Natural killer cell treated with Interleukin-12 subunit alpha and Interleukin-12 subunit beta and Interleukin-15 and Interleukin-18, amount 100 ng/mL, for 72 hours (primary cell): ENCODE results near the gene ZFP36. TPM values are rescaled to one million over a fixed set of nuclear protein-coding genes. Genes with fewer than 3 reads are reported as not detected.

Experiments
- ATAC-seq, 2 donors: fragments of 150-1000 bp; cut with Tn5 transposase in 1 of 2; sonication (Bioruptor Pico), chemical (Tn5 transposase) in 1 of 2; 2 replicates each; pipeline ENCODE4 v1.10.0; 2021
- DNase-seq: peaks from one replicate; pipeline ENCODE4 v3.0.0; 2022; ENCODE audit warnings: low spot score
- H3K27ac Mint-ChIP-seq, 2 donors: 1 replicate in 1 of 2; 2 replicates in 1 of 2; pipeline ENCODE4 v1.8.0; 2022; ENCODE audit warnings: mixed read lengths in 2 of 2, mild to moderate bottlenecking in 1 of 2, moderate library complexity in 1 of 2
- H3K27me3 Mint-ChIP-seq, 2 donors: 1 replicate in 1 of 2; 2 replicates in 1 of 2; pipeline ENCODE4 v1.8.0; 2022; ENCODE audit warnings: mixed read lengths in 2 of 2
- H3K36me3 Mint-ChIP-seq: one replicate; pipeline ENCODE4 v1.8.0; 2022; ENCODE audit warnings: mixed read lengths
- H3K4me1 Mint-ChIP-seq, 2 donors: 1 replicate in 1 of 2; 2 replicates in 1 of 2; pipeline ENCODE4 v1.8.0; 2022; ENCODE audit warnings: low read depth in 2 of 2, mixed read lengths in 2 of 2, mild to moderate bottlenecking in 1 of 2
- H3K4me3 Mint-ChIP-seq: one replicate; pipeline ENCODE4 v1.8.0; 2022; ENCODE audit warnings: mixed read lengths
- H3K9me3 Mint-ChIP-seq: 2 replicates; pipeline ENCODE4 v1.8.0; 2022; ENCODE audit warnings: mixed read lengths
- total RNA-seq, 2 donors: library from RNA; stranded (reverse); gene quantifications; one replicate each; pipeline ENCODE4 v1.2.3, GENCODE V29; 2022

The ZFP36 gene
- total RNA-seq, 2 donors from 2014 or later, result 11.2 to 27.8 TPM

- Mint-ChIP-seq H3K27me3 (no peaks in the 10 kb centered on the region), H3K4me1 (peaks cover 3 to 20% of the 10 kb centered on the region in 2 donors), H3K27ac (no peak overlapping the region), H3K4me3 (no peak overlapping the region), H3K36me3 (no peaks in the 10 kb centered on the region), H3K9me3 (no peaks in the 10 kb centered on the region)
- DNase-seq (no peak), ATAC-seq (no peak)
These were observed 21.1 kb downstream of the ZFP36 start for GRCh38 chr19:39427707-39428106.

GRCh38 chr19:39428283-39429112, 21.9 kb downstream of the ZFP36 start:
- H3K27me3 Mint-ChIP-seq, result no peaks in the 10 kb centered on the region
- peaks cover 8 to 27% of the 10 kb centered on the region in 2 donors for H3K4me1 Mint-ChIP-seq
- ATAC-seq (no peak), DNase-seq (no peak)
- H3K27ac Mint-ChIP-seq, result no peak overlapping the region
- H3K36me3 Mint-ChIP-seq, result peaks cover 6% of the 10 kb centered on the region
- H3K9me3 Mint-ChIP-seq, result no peaks in the 10 kb centered on the region
- H3K4me3 Mint-ChIP-seq, result no peak overlapping the region

GRCh38 chr19:39430675-39431593, 24.3 kb downstream of the ZFP36 start:
- H3K27ac Mint-ChIP-seq, result peak overlapping the region in 1 of 2 donors; percentile 99
- peaks cover 20 to 40% of the 10 kb centered on the region in 2 donors for H3K4me1 Mint-ChIP-seq
- DNase-seq (no peak), ATAC-seq (peak; percentile 64 to 80)
- no peaks in the 10 kb centered on the region for H3K27me3 Mint-ChIP-seq
- no peaks in the 10 kb centered on the region for H3K9me3 Mint-ChIP-seq
- H3K4me3 Mint-ChIP-seq, result peak overlapping the region; percentile 58
- peaks cover 20% of the 10 kb centered on the region for H3K36me3 Mint-ChIP-seq

- H3K36me3 Mint-ChIP-seq, result peaks cover 20% of the 10 kb centered on the region
- H3K4me1 Mint-ChIP-seq, result peaks cover 31 to 49% of the 10 kb centered on the region in 2 donors
- peak overlapping the region; percentile 100 for H3K4me3 Mint-ChIP-seq
- no peaks in the 10 kb centered on the region for H3K9me3 Mint-ChIP-seq
- peak overlapping the region in 1 of 2 donors; percentile 99 for H3K27ac Mint-ChIP-seq
- H3K27me3 Mint-ChIP-seq, result no peaks in the 10 kb centered on the region
- no peak for ATAC-seq
- DNase-seq, result no peak
These were observed 26.0 kb downstream of the ZFP36 start for GRCh38 chr19:39432677-39433025.

GRCh38 chr19:39433480-39434079, 26.9 kb downstream of the ZFP36 start:
- Mint-ChIP-seq H3K36me3 (peaks cover 20% of the 10 kb centered on the region), H3K27ac (peak overlapping the region; percentile 99), H3K9me3 (no peaks in the 10 kb centered on the region), H3K27me3 (no peaks in the 10 kb centered on the region), H3K4me3 (peak overlapping the region; percentile 100), H3K4me1 (peaks cover 31 to 49% of the 10 kb centered on the region in 2 donors)
- ATAC-seq (no peak), DNase-seq (no peak)

- DNase-seq (no peak), ATAC-seq (no peak)
- Mint-ChIP-seq H3K27ac (peak overlapping the region; percentile 99), H3K9me3 (no peaks in the 10 kb centered on the region), H3K4me3 (peak overlapping the region; percentile 100), H3K27me3 (no peaks in the 10 kb centered on the region), H3K4me1 (peaks cover 31 to 49% of the 10 kb centered on the region in 2 donors), H3K36me3 (peaks cover 20% of the 10 kb centered on the region)
These were observed 27.8 kb downstream of the ZFP36 start for GRCh38 chr19:39434123-39435076.

- Mint-ChIP-seq H3K27ac (peak within 1 kb of the TSS; percentile 99), H3K4me1 (peaks cover 37 to 49% of the 10 kb centered on the region in 2 donors), H3K36me3 (peaks cover 20% of the 10 kb centered on the region), H3K4me3 (peak within 1 kb of the TSS; percentile 100), H3K9me3 (no peaks in the 10 kb centered on the region), H3K27me3 (no peaks in the 10 kb centered on the region)
- peak; percentile 100 for DNase-seq
- ATAC-seq, result peak; percentile 97 to 99
These were observed 29.1 kb downstream of the ZFP36 start, which contains the start of gene RPS16 for GRCh38 chr19:39435499-39436349. Gene RPS16, minus strand, starts transcription at chr19:39435949. Its CDS starts 54 bp downstream, at chr19:39435895.

GRCh38 chr19:39436350-39436716, 29.7 kb downstream of the ZFP36 start:
- peak overlapping the region; percentile 99 for H3K27ac Mint-ChIP-seq

GRCh38 chr19:39438270-39438934, 31.8 kb downstream of the ZFP36 start:
- peaks cover 15% of the 10 kb centered on the region for H3K36me3 Mint-ChIP-seq
- H3K4me3 Mint-ChIP-seq, result no peak overlapping the region
- no peak for DNase-seq
- H3K27me3 Mint-ChIP-seq, result no peaks in the 10 kb centered on the region
- ATAC-seq, result no peak
- peaks cover 33 to 39% of the 10 kb centered on the region in 2 donors for H3K4me1 Mint-ChIP-seq
- no peaks in the 10 kb centered on the region for H3K9me3 Mint-ChIP-seq
- H3K27ac Mint-ChIP-seq, result no peak overlapping the region

More at GRCh38 chr19:39436350-39436716, 29.7 kb downstream of the ZFP36 start:
- Mint-ChIP-seq H3K4me1 (peaks cover 37 to 45% of the 10 kb centered on the region in 2 donors), H3K27me3 (no peaks in the 10 kb centered on the region), H3K9me3 (no peaks in the 10 kb centered on the region), H3K36me3 (peaks cover 20% of the 10 kb centered on the region), H3K4me3 (peak overlapping the region; percentile 100)
- DNase-seq, result no peak
- ATAC-seq, result no peak

- peak overlapping the region; percentile 93 for H3K4me3 Mint-ChIP-seq
- no peak for DNase-seq
- no peaks in the 10 kb centered on the region for H3K9me3 Mint-ChIP-seq
- H3K27me3 Mint-ChIP-seq, result no peaks in the 10 kb centered on the region
- ATAC-seq, result no peak
- peaks cover 10% of the 10 kb centered on the region for H3K36me3 Mint-ChIP-seq
- H3K4me1 Mint-ChIP-seq, result peaks cover 36 to 47% of the 10 kb centered on the region in 2 donors
- peak overlapping the region; percentile 95 to 96 for H3K27ac Mint-ChIP-seq
These were observed 38.0 kb downstream of the ZFP36 start for GRCh38 chr19:39444598-39445195.
